ENCODE data around the gene NR5A2.

DNA sequence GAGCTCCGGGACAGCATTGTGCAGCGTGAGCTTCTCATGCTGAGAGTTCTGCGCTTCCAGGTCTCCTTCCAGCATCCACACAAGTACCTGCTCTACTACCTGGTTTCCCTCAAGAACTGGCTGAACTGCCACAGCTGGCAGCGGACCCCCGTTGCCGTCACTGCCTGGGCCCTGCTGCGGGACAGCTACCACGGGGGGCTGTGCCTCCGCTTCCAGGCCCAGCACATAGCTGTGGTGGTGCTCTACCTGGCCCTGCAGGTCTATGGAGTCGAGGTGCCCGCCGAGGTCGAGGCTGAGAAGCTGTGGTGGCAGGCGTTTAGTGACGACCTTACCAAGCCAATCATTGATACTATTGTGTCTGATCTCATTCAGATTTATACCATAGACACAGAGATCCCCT, 186.4 kb downstream of the NR5A2 start:
- TF ChIP-seq, protein P1, sequence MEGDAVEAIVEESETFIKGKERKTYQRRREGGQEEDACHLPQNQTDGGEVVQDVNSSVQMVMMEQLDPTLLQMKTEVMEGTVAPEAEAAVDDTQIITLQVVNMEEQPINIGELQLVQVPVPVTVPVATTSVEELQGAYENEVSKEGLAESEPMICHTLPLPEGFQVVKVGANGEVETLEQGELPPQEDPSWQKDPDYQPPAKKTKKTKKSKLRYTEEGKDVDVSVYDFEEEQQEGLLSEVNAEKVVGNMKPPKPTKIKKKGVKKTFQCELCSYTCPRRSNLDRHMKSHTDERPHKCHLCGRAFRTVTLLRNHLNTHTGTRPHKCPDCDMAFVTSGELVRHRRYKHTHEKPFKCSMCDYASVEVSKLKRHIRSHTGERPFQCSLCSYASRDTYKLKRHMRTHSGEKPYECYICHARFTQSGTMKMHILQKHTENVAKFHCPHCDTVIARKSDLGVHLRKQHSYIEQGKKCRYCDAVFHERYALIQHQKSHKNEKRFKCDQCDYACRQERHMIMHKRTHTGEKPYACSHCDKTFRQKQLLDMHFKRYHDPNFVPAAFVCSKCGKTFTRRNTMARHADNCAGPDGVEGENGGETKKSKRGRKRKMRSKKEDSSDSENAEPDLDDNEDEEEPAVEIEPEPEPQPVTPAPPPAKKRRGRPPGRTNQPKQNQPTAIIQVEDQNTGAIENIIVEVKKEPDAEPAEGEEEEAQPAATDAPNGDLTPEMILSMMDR (optimal IDR thresholded peaks at IDR 0.05 in 1 of 3, IDR thresholded peaks at IDR 0.05 in 1 of 3, conservative IDR thresholded peaks at IDR 0.05 in 1 of 3; ENCODE audit: extremely low read depth in 1 of 3, insufficient read depth in 2 of 3, low read length in 3 of 3) = no peak
- TF ChIP-seq EZH2 (IDR thresholded peaks at IDR 0.05; ENCODE audit: low read length) = no peak

Data from keratinocyte (primary cell).